Measurements from ENCODE around the gene SCLT1. TPM values are rescaled to one million over a fixed set of nuclear protein-coding genes. Genes with fewer than 3 reads are reported as not detected.
A peak's percentile ranks its signal among the peaks of the same experiment; 100 is the strongest.

The SCLT1 gene
- total and polyA plus RNA-seq, 2 of the 8 experiments (the other 6 are each of a cell fraction or from before 2014, with no cell fraction given), result 4.8 to 13.1 TPM

DNA sequence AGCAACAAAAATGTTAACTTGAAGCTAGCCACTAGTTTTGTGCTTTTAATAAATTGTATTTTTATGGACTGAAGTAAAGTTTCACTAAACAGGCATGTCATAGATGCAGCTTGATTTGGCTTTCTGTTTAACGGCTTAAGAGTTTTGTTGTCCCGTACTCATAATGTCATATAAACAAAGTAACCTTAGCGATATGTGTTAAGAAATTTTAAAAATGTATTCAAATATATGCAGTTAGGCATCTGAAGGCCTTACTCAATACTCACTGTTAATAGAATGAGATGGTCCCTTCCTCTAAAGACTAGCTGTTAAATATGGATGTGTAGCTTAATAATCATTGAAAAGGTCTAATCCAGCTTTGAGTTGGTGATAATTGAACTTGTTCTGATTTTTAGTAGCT is 1.0 kb upstream of the SCLT1 start:
- Histone ChIP-seq H4K5ac (ENCODE audit: insufficient read length, low read depth, low read length) (no peak overlapping the region), H3K27ac (ENCODE audit: low read depth, low read length) (no peak overlapping the region), H2BK15ac (ENCODE audit: low read length) (no peak overlapping the region), H4K20me1 (replicated peaks in 1 of 2; ENCODE audit: control insufficient read depth in 1 of 2, insufficient read depth in 2 of 2, low read length in 2 of 2) (no peaks in the 10 kb centered on the region), H3K23ac (ENCODE audit: insufficient read length) (no peak overlapping the region), H3K9ac (replicated peaks in 1 of 4; ENCODE audit: extremely low read depth in 1 of 4, low read depth in 3 of 4, low read length in 3 of 4) (no peak overlapping the region), H3K9me3 (ENCODE audit: insufficient read depth in 2 of 2, low read depth in 1 of 2, low read length in 1 of 2) (no peaks in the 10 kb centered on the region), H3K79me2 (ENCODE audit: control insufficient read depth in 1 of 2, insufficient read depth in 2 of 2, low read length in 2 of 2) (peaks cover 2 to 26% of the 10 kb centered on the region in 2 experiments; a peak in 3 of 4 replicates), H2AFZ (ENCODE audit: low read length) (no peak overlapping the region), H3K56ac (replicated peaks; ENCODE audit: insufficient read length, low read depth, low read length) (no peak overlapping the region), H3K4ac (replicated peaks; ENCODE audit: insufficient read length, low read depth, low read length) (no peak overlapping the region), H3K27me3 (replicated peaks in 1 of 4; ENCODE audit: control insufficient read depth in 3 of 4, extremely low read depth in 1 of 4, insufficient read depth in 3 of 4, low read length in 3 of 4) (no peaks in the 10 kb centered on the region), H2AK5ac (ENCODE audit: low read depth, low read length) (no peak overlapping the region), H3K18ac (ENCODE audit: extremely low read depth, low read length) (no peak overlapping the region), H3K79me1 (ENCODE audit: low read depth, low read length) (no peaks in the 10 kb centered on the region), H3K4me1 (replicated peaks in 1 of 4; ENCODE audit: control insufficient read depth in 3 of 4, insufficient read depth in 4 of 4, low read length in 3 of 4) (peaks cover 0 to 5% (median 2%) of the 10 kb centered on the region in 4 experiments; a peak in 4 of 7 replicates), H4K91ac (replicated peaks; ENCODE audit: insufficient read length, low read length) (no peak overlapping the region), H3K4me3 (ENCODE audit: extremely low read depth in 1 of 4, insufficient read depth in 2 of 4, low read depth in 3 of 4, low read length in 4 of 4) (no peak overlapping the region), H2BK5ac (ENCODE audit: low read depth, low read length) (no peak overlapping the region), H2BK12ac (ENCODE audit: low read depth, low read length) (no peak overlapping the region), H3K36me3 (ENCODE audit: control insufficient read depth in 2 of 4, insufficient read depth in 4 of 4, low read length in 3 of 4) (no peaks in the 10 kb centered on the region), H3K23me2 (ENCODE audit: low read depth, low read length) (0 out of 2 replicates have a peak, but pooled peaks cover 2% of the 10 kb centered on the region), H2BK20ac (ENCODE audit: low read length) (no peak overlapping the region), H3K14ac (ENCODE audit: insufficient read length) (no peak overlapping the region), H2BK120ac (replicated peaks; ENCODE audit: low read depth, low read length) (no peak overlapping the region), H3K4me2 (ENCODE audit: insufficient read depth in 1 of 2, low read depth in 2 of 2, low read length in 2 of 2) (peak overlapping the region in 1 of 2 experiments; percentile 54; a peak in 1 of 4 replicates), H4K8ac (ENCODE audit: extremely low read depth, insufficient read depth, low read length) (no peak overlapping the region)
- 80% methylated on average over 3 of the region's 3 CpGs; no CpG with 5 or more reads in 1 of the 2 experiments for WGBS, 2 experiments (ENCODE audit: extremely low coverage in 1 of 2, insufficient coverage in 1 of 2, insufficient read length in 1 of 2, insufficient replicate concordance in 2 of 2, low coverage in 1 of 2, low lambda C conversion rate in 2 of 2, missing lambda C conversion rate in 1 of 2)
- TF ChIP-seq, protein P1, sequence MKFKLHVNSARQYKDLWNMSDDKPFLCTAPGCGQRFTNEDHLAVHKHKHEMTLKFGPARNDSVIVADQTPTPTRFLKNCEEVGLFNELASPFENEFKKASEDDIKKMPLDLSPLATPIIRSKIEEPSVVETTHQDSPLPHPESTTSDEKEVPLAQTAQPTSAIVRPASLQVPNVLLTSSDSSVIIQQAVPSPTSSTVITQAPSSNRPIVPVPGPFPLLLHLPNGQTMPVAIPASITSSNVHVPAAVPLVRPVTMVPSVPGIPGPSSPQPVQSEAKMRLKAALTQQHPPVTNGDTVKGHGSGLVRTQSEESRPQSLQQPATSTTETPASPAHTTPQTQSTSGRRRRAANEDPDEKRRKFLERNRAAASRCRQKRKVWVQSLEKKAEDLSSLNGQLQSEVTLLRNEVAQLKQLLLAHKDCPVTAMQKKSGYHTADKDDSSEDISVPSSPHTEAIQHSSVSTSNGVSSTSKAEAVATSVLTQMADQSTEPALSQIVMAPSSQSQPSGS (IDR thresholded peaks at IDR 0.05; ENCODE audit: low read length), result no peak
- TF ChIP-seq RBBP5 (IDR thresholded peaks at IDR 0.05; ENCODE audit: borderline replicate concordance, low read depth, low read length), result no peak
- DNase-seq (ENCODE audit: low read depth in 1 of 2, low spot score in 2 of 2) (no peak), FAIRE-seq (no peak)
- ChIA-PET CTCF (ENCODE audit: partially characterized antibody) (interaction anchor here (0.6 kb wide), 1 partner anchor 416 kb away, joined by 3 read pairs; no protein-coding TSS in a partner anchor), POLR2A (ENCODE audit: partially characterized antibody) (interaction anchor here (1.1 kb wide), 1 partner anchor 31 kb away, joined by 3 read pairs; no protein-coding TSS in a partner anchor)

Measured in H1 (cell line).